ENCODE results near the gene TCEAL4. TPM values are rescaled to one million over a fixed set of nuclear protein-coding genes. Genes with fewer than 3 reads are reported as not detected.
A peak's percentile ranks its signal among the peaks of the same experiment; 100 is the strongest.
"Not testable (repeated sequence)": the region's sequence is repeated elsewhere in the genome, so short reads cannot be mapped to it uniquely, and the experiment has no call there.

Gene TCEAL4
- total RNA-seq, 1 donor from 2014 or later: 95.5 TPM

DNA sequence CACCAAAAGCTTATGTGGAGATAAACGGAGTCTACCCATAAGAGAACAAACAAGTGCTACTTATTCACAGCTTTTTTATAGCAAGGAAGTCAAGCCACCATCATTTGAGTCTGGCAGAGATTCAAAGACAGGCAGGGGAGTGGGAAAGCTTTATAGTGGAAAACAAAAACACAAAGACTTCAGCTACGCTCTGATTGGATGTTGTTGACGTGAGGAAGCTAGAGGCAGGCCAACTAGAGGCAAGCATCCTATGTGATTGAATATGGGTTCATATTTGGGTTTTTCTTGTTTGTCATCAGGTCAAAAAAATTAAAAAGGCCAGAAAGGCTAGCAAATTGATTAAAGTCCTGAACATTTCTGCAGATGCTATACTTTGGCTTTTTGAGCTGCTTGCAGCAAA, 719 bp upstream of the TCEAL4 start:
- H3K4me3 Mint-ChIP-seq (ENCODE audit: unreplicated experiment): peak overlapping the region; percentile 94
- TF ChIP-seq, protein P1, sequence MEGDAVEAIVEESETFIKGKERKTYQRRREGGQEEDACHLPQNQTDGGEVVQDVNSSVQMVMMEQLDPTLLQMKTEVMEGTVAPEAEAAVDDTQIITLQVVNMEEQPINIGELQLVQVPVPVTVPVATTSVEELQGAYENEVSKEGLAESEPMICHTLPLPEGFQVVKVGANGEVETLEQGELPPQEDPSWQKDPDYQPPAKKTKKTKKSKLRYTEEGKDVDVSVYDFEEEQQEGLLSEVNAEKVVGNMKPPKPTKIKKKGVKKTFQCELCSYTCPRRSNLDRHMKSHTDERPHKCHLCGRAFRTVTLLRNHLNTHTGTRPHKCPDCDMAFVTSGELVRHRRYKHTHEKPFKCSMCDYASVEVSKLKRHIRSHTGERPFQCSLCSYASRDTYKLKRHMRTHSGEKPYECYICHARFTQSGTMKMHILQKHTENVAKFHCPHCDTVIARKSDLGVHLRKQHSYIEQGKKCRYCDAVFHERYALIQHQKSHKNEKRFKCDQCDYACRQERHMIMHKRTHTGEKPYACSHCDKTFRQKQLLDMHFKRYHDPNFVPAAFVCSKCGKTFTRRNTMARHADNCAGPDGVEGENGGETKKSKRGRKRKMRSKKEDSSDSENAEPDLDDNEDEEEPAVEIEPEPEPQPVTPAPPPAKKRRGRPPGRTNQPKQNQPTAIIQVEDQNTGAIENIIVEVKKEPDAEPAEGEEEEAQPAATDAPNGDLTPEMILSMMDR (IDR thresholded peaks at IDR 0.05; ENCODE audit: unreplicated experiment): no peak
- DNase-seq (ENCODE audit: low spot score): no peak
- H3K4me1 Mint-ChIP-seq (ENCODE audit: unreplicated experiment): peaks cover 5% of the 10 kb centered on the region
- H3K36me3 Mint-ChIP-seq (ENCODE audit: low read depth, unreplicated experiment): no peaks in the 10 kb centered on the region
- no peaks in the 10 kb centered on the region for H3K27me3 Mint-ChIP-seq (ENCODE audit: unreplicated experiment)
- no peak overlapping the region for H3K27ac Mint-ChIP-seq (ENCODE audit: unreplicated experiment)
- no peaks in the 10 kb centered on the region for H3K9me3 Mint-ChIP-seq (ENCODE audit: unreplicated experiment)

DNA sequence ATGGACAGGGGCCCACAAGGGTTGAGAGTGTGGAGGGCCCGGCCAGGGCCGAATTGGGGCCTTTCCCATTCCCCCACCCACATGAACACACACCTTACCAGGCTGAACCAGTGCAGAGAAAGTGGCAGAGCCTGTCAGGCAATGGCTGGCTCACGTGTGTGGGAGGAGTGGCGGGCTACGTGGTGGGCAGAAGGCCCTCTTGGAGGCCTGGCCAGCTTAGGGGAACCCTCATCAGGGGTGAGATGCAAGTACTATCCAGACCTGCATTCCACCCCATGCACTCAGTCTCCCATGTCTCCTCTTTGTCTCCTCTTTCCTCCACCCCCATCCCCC, 965 bp downstream of the TCEAL4 start:
- Mint-ChIP-seq H3K27ac (ENCODE audit: unreplicated experiment) (peak overlapping the region; percentile 89), H3K9me3 (ENCODE audit: unreplicated experiment) (no peaks in the 10 kb centered on the region), H3K36me3 (ENCODE audit: low read depth, unreplicated experiment) (no peaks in the 10 kb centered on the region), H3K27me3 (ENCODE audit: unreplicated experiment) (no peaks in the 10 kb centered on the region), H3K4me3 (ENCODE audit: unreplicated experiment) (peak overlapping the region; percentile 94), H3K4me1 (ENCODE audit: unreplicated experiment) (peaks cover 5% of the 10 kb centered on the region)
- peak; percentile 2 for DNase-seq (ENCODE audit: low spot score)
- TF ChIP-seq, protein P1 (IDR thresholded peaks at IDR 0.05; ENCODE audit: unreplicated experiment): no peak

DNA sequence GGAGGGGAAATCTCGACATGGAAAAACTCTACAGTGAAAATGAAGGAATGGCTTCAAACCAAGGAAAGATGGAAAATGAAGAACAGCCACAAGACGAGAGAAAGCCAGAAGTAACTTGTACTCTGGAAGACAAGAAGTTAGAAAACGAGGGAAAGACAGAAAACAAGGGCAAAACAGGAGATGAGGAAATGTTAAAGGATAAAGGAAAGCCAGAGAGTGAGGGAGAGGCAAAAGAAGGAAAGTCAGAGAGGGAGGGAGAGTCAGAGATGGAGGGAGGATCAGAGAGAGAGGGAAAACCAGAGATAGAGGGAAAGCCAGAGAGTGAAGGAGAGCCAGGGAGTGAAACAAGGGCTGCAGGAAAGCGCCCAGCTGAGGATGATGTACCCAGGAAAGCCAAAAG, 1.3 kb downstream of the TCEAL4 start:
- DNase-seq (ENCODE audit: low spot score): no peak
- Mint-ChIP-seq H3K27ac (ENCODE audit: unreplicated experiment) (peak overlapping the region; percentile 89), H3K36me3 (ENCODE audit: low read depth, unreplicated experiment) (peaks cover 2% of the 10 kb centered on the region)

DNA sequence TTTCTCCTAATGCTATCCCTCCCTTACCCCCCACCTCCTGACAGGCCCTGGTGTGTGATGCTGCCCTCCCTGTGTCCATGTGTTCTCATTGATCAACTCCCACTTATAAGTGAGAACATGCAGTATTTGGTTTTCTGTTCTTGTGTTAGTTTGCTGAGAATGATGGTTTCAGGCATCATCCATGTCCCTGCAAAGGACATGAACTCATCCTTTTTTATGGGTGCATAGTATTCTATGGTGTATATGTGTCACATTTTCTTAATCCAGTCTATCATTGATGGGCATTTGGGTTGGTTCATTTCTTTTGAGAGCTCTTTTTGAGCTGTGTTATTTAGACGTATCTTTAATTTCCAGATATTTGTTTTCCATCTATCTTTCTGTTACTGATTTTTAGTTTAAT, 7.0 kb downstream of the TCEAL4 start:
- H3K9me3 Mint-ChIP-seq (ENCODE audit: unreplicated experiment); H3K27me3 Mint-ChIP-seq (ENCODE audit: unreplicated experiment); H3K4me1 Mint-ChIP-seq (ENCODE audit: unreplicated experiment); H3K27ac Mint-ChIP-seq (ENCODE audit: unreplicated experiment); DNase-seq (ENCODE audit: low spot score): not testable (repeated sequence)
- Mint-ChIP-seq H3K36me3 (ENCODE audit: low read depth, unreplicated experiment) (peaks cover 19% of the 10 kb centered on the region), H3K4me3 (ENCODE audit: unreplicated experiment) (peak overlapping the region; percentile 31)

More for the DNA sequence above, 1.3 kb downstream of the TCEAL4 start:
- H3K27me3 Mint-ChIP-seq (ENCODE audit: unreplicated experiment): no peaks in the 10 kb centered on the region
- H3K9me3 Mint-ChIP-seq (ENCODE audit: unreplicated experiment): no peaks in the 10 kb centered on the region
- TF ChIP-seq, protein P1 (IDR thresholded peaks at IDR 0.05; ENCODE audit: unreplicated experiment): no peak
- H3K4me1 Mint-ChIP-seq (ENCODE audit: unreplicated experiment): peaks cover 5% of the 10 kb centered on the region
- H3K4me3 Mint-ChIP-seq (ENCODE audit: unreplicated experiment): peak overlapping the region; percentile 94

DNA sequence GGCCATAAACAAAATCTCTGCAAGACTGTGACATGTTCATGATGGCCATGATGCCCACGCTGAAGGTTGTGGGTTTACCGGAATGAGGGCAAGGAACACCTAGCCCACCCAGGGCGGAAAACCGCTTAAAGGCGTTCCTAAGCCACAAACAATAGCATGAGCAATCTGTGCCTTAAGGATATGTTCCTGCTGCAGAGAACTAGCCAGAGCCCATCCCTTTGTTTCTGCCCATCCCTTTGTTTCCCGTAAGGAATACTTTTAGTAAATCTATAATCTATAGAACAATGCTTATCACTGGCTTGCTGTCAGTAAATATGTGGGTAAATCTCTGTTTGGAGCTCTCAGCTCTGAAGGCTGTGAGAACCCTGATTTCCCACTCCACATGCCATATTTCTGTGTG, 9.9 kb downstream of the TCEAL4 start:
- H3K36me3 Mint-ChIP-seq (ENCODE audit: low read depth, unreplicated experiment): peaks cover 19% of the 10 kb centered on the region
- H3K4me3 Mint-ChIP-seq (ENCODE audit: unreplicated experiment); H3K9me3 Mint-ChIP-seq (ENCODE audit: unreplicated experiment); H3K27ac Mint-ChIP-seq (ENCODE audit: unreplicated experiment); DNase-seq (ENCODE audit: low spot score); H3K4me1 Mint-ChIP-seq (ENCODE audit: unreplicated experiment); H3K27me3 Mint-ChIP-seq (ENCODE audit: unreplicated experiment): not testable (repeated sequence)

DNA sequence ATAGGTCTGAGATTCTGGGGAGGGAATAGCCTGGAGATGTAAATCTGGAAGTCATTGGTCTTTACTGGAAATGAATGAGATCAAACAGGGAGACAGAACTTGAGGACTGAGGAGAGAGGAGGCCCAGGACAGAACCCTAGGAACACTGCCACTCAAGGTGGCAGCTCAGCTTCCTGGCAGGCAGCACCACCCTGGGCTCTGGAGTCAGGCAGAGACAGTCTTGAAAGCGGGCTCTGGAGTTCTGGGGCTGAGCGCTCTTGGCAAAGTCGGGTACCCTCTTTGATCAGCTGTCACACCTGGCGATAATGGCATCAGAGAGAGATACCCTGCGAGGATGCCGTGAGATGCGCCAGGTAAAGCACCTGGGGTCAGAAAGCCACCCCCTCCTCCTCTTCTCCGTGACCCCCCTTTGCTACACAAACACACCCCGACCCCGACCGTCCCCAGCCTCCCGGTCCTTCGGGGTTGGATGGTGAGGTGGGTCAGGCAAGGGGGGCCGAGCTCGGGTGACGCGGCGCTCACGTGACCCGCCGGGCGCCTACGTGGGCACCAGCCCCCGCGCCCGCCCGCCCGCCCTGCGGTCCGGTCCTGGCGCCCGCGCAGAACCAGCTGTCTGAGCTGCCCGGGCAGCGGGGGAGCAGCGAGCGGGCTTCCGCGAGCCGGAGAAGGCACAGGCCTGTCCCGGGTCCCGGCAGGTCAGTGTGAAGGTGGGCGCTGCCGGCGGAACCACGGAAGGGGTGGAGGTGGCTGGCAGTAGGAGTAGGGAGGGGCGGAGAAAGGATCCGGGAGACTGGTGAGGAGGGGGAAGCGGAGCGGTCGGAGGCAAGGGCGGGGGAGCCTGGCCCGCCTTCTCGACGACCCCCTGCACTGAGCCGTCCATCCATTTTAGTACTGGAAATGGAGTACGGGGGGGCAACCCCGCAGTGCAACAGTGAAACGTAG, 22.3 kb downstream of the TCEAL4 start, which contains the start of gene TCEAL3:
TSS of gene TCEAL3 (plus strand) at position 600 of the 942 bp plus-strand sequence. CDS start 1,102 bp downstream, outside the sequence.
- TF ChIP-seq, protein P1 (IDR thresholded peaks at IDR 0.05; ENCODE audit: unreplicated experiment): no peak
- peak within 1 kb of the TSS; percentile 92 for H3K4me3 Mint-ChIP-seq (ENCODE audit: unreplicated experiment)
- peak; percentile 38 for DNase-seq (ENCODE audit: low spot score)
- no peaks in the 10 kb centered on the region for H3K9me3 Mint-ChIP-seq (ENCODE audit: unreplicated experiment)
- peaks cover 2% of the 10 kb centered on the region for H3K27me3 Mint-ChIP-seq (ENCODE audit: unreplicated experiment)
- peak within 1 kb of the TSS; percentile 67 for H3K27ac Mint-ChIP-seq (ENCODE audit: unreplicated experiment)
- peaks cover 11% of the 10 kb centered on the region for H3K4me1 Mint-ChIP-seq (ENCODE audit: unreplicated experiment)
- H3K36me3 Mint-ChIP-seq (ENCODE audit: low read depth, unreplicated experiment): peaks cover 10% of the 10 kb centered on the region

Measured in endothelial cell (in vitro differentiated cells).